ENCODE data around the gene TUBA4A. TPM values are rescaled to one million over a fixed set of nuclear protein-coding genes. Genes with fewer than 3 reads are reported as not detected.

The TUBA4A gene
- total and polyA plus RNA-seq, 9 of the 15 experiments (the other 6 are each of a cell fraction or from before 2014, with no cell fraction given) = 25.1 to 174 (median 42.4) TPM

DNA sequence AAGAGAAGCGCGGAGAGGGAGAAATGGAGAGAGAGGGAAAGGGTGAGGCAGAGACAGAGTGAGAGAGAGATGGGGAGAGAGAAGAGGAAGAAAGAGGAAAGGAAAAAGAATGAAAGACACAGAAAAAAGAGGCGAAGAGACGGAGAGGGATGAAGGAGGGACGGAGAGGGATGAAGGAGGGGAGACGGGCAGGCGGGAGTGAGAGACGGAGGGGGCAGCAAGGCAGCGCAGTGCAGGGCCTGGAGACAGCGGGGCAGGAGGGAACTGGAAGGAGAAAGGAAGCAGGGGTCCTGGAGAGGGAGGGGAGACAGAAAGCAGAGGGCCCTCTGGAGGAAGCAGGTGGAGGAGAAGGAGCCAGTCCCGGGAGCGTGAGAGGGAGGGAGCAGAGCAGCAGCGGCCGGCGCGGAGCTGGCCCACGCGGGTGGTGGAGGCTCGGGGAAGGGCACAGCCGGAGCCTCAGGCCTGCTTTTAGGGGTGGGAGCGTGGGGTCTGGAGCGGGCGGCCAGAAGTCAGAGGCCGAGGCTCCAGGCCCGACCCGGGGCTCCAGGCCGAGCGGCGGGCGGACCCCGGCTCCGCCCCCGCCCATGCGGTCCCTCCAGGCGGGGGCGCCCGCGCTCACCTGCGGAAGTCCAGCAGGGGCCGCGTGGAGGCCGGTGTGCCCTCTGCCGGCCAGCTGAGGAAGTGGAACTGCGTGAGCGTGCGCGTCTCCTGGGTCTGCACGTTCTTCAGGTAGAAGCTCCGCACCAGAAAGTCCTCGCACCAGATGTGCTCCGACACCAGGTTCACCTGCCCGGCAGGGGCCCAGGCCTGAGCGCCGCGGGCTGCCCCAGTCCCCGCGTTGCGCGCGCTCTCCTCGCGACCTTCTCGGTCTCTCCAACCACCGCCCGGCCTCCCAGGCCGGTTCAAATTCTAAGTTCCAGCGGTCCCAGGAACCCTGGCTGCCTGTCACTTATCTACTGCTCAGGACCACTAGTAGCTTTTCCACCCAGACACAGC lies 40.9 kb upstream of the TUBA4A start (continued):
- TF ChIP-seq MYBL2 (IDR thresholded peaks at IDR 0.05; ENCODE audit: low read depth) = no peak
- TF ChIP-seq MYBL2 (CRISPR knock-in tag; IDR thresholded peaks at IDR 0.05; ENCODE audit: borderline replicate concordance) = no peak
- peak; percentile 64 for TF ChIP-seq RBBP5 (IDR thresholded peaks at IDR 0.05; ENCODE audit: borderline replicate concordance, insufficient read depth, low read length, poor library complexity, severe bottlenecking)
- no peak for TF ChIP-seq PURB (CRISPR knock-in tag; IDR thresholded peaks at IDR 0.05; ENCODE audit: low read depth)
- TF ChIP-seq ZNF707 (CRISPR knock-in tag; conservative IDR thresholded peaks at IDR 0.05) = no peak
- TF ChIP-seq RFX1 (IDR thresholded peaks at IDR 0.05) = no peak
- no peak for TF ChIP-seq HEY1 (CRISPR knock-in tag; IDR thresholded peaks at IDR 0.05; ENCODE audit: borderline replicate concordance)
- no peak for TF ChIP-seq BCOR (IDR thresholded peaks at IDR 0.05)
- TF ChIP-seq, protein P1, sequence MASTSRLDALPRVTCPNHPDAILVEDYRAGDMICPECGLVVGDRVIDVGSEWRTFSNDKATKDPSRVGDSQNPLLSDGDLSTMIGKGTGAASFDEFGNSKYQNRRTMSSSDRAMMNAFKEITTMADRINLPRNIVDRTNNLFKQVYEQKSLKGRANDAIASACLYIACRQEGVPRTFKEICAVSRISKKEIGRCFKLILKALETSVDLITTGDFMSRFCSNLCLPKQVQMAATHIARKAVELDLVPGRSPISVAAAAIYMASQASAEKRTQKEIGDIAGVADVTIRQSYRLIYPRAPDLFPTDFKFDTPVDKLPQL (IDR thresholded peaks at IDR 0.05; ENCODE audit: extremely low read depth, insufficient read length) = no peak
- no peak for TF ChIP-seq IRF2 (CRISPR knock-in tag; IDR thresholded peaks at IDR 0.05)
- no peak for TF ChIP-seq RBM14 (IDR thresholded peaks at IDR 0.05; ENCODE audit: borderline replicate concordance, insufficient read depth, low read depth, low read length)
- peak; percentile 91 to 94 for TF ChIP-seq MAZ (CRISPR knock-in tag; conservative IDR thresholded peaks at IDR 0.05 in 1 of 2, IDR thresholded peaks at IDR 0.05 in 1 of 2)
- TF ChIP-seq ZFX (CRISPR knock-in tag; IDR thresholded peaks at IDR 0.05) = peak; percentile 96
- no peak for TF ChIP-seq DNMT1 (IDR thresholded peaks at IDR 0.05)
- TF ChIP-seq NR4A1 (CRISPR knock-in tag; IDR thresholded peaks at IDR 0.05) = no peak
- TF ChIP-seq NR4A1 (tag; IDR thresholded peaks at IDR 0.05) = no peak
- no peak for TF ChIP-seq KHSRP (IDR thresholded peaks at IDR 0.05)
